Measurements from ENCODE around the gene CHCHD2.

GRCh38 chr7:56106108-56107073 is at the start of gene CHCHD2:
- TF ChIP-seq, protein P1, sequence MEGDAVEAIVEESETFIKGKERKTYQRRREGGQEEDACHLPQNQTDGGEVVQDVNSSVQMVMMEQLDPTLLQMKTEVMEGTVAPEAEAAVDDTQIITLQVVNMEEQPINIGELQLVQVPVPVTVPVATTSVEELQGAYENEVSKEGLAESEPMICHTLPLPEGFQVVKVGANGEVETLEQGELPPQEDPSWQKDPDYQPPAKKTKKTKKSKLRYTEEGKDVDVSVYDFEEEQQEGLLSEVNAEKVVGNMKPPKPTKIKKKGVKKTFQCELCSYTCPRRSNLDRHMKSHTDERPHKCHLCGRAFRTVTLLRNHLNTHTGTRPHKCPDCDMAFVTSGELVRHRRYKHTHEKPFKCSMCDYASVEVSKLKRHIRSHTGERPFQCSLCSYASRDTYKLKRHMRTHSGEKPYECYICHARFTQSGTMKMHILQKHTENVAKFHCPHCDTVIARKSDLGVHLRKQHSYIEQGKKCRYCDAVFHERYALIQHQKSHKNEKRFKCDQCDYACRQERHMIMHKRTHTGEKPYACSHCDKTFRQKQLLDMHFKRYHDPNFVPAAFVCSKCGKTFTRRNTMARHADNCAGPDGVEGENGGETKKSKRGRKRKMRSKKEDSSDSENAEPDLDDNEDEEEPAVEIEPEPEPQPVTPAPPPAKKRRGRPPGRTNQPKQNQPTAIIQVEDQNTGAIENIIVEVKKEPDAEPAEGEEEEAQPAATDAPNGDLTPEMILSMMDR (conservative IDR thresholded peaks at IDR 0.05; ENCODE audit: low read length), result no peak
- no peak for TF ChIP-seq EZH2phosphoT487 (IDR thresholded peaks at IDR 0.05; ENCODE audit: borderline replicate concordance)
